ENCODE data around the gene MNAT1. TPM values are rescaled to one million over a fixed set of nuclear protein-coding genes. Genes with fewer than 3 reads are reported as not detected.

Gene MNAT1
- total RNA-seq, 1 donor from 2014 or later: 28.5 TPM

DNA sequence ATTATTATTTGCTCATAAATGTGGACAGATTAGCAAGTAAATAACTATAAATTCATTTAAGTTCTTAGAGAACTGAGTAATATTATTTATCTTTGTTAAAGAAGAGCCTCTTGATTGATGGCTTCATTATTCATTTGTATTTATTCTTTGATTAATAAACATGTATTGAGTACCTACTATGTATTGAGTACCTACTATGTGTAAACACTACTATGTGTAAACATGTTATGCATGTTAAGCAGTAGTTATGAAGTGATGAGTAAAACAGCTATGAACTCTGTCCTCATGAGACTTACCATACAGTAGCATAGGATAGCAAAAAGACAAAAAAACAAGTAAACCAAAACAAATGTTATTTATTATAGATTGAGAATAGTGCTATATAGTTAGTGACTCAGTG is 61.9 kb downstream of the MNAT1 start:
- peaks cover 23% of the 10 kb centered on the region for H3K36me3 ChIP-seq
- intact Hi-C loops (cut with micrococcal nuclease): no loop called here

DNA sequence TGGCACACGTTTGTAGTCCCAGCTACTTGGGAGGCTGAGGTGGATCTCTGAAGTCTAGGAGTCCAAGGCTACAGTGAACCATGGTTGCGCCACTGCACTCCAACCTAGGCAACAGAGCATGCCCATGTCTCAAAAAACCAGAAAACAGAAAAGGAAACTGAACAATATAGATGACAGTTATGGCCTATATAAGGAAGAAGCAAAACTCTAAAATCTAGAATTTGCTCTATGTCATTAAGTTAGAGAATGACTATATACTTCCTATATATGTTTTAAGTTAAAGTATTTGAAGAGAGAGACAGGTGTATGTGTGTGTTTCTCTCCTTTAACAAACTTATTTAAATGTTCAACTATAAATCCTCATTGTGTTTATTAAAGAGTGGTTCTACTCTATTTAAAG is 65.8 kb downstream of the MNAT1 start:
- Histone ChIP-seq H3K27ac (replicated peaks) (no peak overlapping the region), H3K9me3 (replicated peaks) (no peaks in the 10 kb centered on the region), H3K4me1 (no peaks in the 10 kb centered on the region), H3K27me3 (ENCODE audit: low read depth) (no peaks in the 10 kb centered on the region), H3K4me3 (no peak overlapping the region), H3K36me3 (peaks cover 23% of the 10 kb centered on the region)
- TF ChIP-seq, protein P1, sequence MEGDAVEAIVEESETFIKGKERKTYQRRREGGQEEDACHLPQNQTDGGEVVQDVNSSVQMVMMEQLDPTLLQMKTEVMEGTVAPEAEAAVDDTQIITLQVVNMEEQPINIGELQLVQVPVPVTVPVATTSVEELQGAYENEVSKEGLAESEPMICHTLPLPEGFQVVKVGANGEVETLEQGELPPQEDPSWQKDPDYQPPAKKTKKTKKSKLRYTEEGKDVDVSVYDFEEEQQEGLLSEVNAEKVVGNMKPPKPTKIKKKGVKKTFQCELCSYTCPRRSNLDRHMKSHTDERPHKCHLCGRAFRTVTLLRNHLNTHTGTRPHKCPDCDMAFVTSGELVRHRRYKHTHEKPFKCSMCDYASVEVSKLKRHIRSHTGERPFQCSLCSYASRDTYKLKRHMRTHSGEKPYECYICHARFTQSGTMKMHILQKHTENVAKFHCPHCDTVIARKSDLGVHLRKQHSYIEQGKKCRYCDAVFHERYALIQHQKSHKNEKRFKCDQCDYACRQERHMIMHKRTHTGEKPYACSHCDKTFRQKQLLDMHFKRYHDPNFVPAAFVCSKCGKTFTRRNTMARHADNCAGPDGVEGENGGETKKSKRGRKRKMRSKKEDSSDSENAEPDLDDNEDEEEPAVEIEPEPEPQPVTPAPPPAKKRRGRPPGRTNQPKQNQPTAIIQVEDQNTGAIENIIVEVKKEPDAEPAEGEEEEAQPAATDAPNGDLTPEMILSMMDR (IDR thresholded peaks at IDR 0.05; ENCODE audit: borderline replicate concordance): no peak
- intact Hi-C loops (cut with micrococcal nuclease): no loop called here
- DNase-seq: no peak

More for the DNA sequence above, 61.9 kb downstream of the MNAT1 start:
- Histone ChIP-seq H3K4me1 (no peaks in the 10 kb centered on the region), H3K9me3 (replicated peaks) (peaks cover 9% of the 10 kb centered on the region), H3K4me3 (no peak overlapping the region), H3K27me3 (ENCODE audit: low read depth) (no peaks in the 10 kb centered on the region), H3K27ac (replicated peaks) (no peak overlapping the region)
- TF ChIP-seq, protein P1 (IDR thresholded peaks at IDR 0.05; ENCODE audit: borderline replicate concordance): no peak
- DNase-seq: no peak

DNA sequence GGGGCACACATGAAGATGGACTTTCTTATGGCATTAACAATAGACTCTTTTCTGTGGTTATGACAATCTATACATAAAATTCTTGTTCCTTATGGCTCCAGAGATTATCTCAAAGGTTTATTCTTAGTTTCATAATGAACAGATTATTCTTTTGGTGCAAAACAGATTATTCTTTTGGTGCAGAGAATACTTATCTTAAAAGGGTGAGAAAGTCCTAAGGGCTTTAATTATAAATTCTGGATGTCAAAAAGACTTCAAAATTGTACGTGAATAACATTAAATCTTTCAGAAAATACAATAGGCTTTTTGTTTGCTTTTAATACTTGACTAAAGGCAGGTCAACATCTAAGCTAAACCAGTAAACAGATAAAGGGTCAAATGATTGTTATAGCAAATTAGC is 69.3 kb downstream of the MNAT1 start:
- peaks cover 9% of the 10 kb centered on the region for H3K36me3 ChIP-seq
- no peak for DNase-seq
- no peaks in the 10 kb centered on the region for H3K9me3 ChIP-seq (replicated peaks)
- no peak overlapping the region for H3K27ac ChIP-seq (replicated peaks)
- no peak overlapping the region for H3K4me3 ChIP-seq
- H3K4me1 ChIP-seq: no peaks in the 10 kb centered on the region
- intact Hi-C loops (cut with micrococcal nuclease): no loop called here
- no peaks in the 10 kb centered on the region for H3K27me3 ChIP-seq (ENCODE audit: low read depth)
- TF ChIP-seq, protein P1 (IDR thresholded peaks at IDR 0.05; ENCODE audit: borderline replicate concordance): no peak

DNA sequence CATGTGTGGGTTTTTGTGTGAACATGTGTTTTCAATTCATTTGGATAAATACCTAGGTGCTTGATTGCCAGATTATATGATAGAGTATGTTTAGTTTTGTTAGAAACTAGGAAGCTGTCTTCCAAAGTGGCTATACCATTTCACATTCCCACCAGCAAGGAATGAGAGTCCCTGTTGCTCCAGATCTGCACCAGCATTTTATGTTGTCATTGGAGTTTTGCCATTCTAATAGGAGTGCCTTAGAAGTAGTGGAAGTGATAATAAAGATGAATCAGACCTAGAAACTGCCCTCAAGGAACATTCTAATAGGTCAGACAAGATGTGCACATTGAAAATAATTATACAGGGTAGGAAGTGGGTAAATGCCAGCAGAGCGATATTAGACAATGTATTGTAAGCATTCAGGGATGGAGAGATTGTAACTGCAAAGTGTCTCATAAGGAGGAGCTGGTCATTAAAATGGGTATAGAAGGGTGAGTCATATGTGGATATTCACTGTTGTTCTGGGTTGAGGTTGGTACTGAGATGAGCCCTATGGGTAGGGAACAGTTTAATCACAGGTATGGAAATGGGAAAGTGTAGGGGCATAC is 71.4 kb downstream of the MNAT1 start:
- H3K27me3 ChIP-seq (ENCODE audit: low read depth): no peaks in the 10 kb centered on the region
- H3K4me3 ChIP-seq: no peak overlapping the region
- DNase-seq: no peak
- H3K4me1 ChIP-seq: no peaks in the 10 kb centered on the region
- intact Hi-C loops (cut with micrococcal nuclease): no loop called here
- no peaks in the 10 kb centered on the region for H3K36me3 ChIP-seq
- no peaks in the 10 kb centered on the region for H3K9me3 ChIP-seq (replicated peaks)
- TF ChIP-seq, protein P1 (IDR thresholded peaks at IDR 0.05; ENCODE audit: borderline replicate concordance): no peak
- H3K27ac ChIP-seq (replicated peaks): no peak overlapping the region

DNA sequence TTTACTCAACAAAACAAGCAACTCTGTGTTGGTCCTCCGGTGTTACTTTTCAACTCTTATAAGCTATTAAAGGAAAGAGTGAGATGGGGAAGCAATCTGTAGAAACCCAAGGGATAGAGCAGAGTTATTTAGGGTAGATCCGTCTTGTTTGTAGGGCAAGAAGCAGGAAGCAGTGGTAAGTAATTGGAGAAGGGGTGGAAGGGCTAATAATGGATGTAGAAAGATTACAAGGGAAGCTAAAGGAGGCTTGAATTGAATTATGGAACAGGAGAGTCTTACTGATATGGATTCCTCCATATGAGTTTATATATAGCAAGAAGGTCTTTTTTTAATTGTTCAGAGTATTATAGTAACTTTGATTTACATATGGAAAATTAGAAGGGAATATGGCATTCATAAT is 72.7 kb downstream of the MNAT1 start:
- intact Hi-C loops (cut with micrococcal nuclease): no loop called here
- Histone ChIP-seq H3K4me3 (no peak overlapping the region), H3K27ac (replicated peaks) (no peak overlapping the region)

More for the DNA sequence above, 72.7 kb downstream of the MNAT1 start:
- no peaks in the 10 kb centered on the region for H3K4me1 ChIP-seq
- TF ChIP-seq, protein P1 (IDR thresholded peaks at IDR 0.05; ENCODE audit: borderline replicate concordance): no peak
- no peak for DNase-seq
- no peaks in the 10 kb centered on the region for H3K27me3 ChIP-seq (ENCODE audit: low read depth)
- H3K9me3 ChIP-seq (replicated peaks): no peaks in the 10 kb centered on the region
- peaks cover 11% of the 10 kb centered on the region for H3K36me3 ChIP-seq
